Omental fat pad (tissue), 4 donors: Measurements from ENCODE around the gene RALGPS1. TPM values are rescaled to one million over a fixed set of nuclear protein-coding genes. Genes with fewer than 3 reads are reported as not detected.

Experiments used
- ATAC-seq: fragments of 150-250 bp; one replicate; pipeline ENCODE4 v1.9.1; 2016; ENCODE audit warnings: mild to moderate bottlenecking, moderate library complexity; ENCODE audit not compliant: low FRiP score
- DNase-seq: peaks from one replicate; pipeline ENCODE4 v3.0.0-alpha.2; 2019; ENCODE audit warnings: low spot score
- total RNA-seq, 4 donors: library from RNA; depleted of rRNA; stranded (reverse); fragments of >200 nt; gene quantifications; one replicate each; pipeline ENCODE4 v1.1.0, GENCODE V29; 2016
- TF ChIP-seq, protein P1 (sequence below), 3 donors: fragments of 450-650 bp; IDR thresholded peaks; one replicate each; pipeline ENCODE4 v1.5.1; 2016 to 2017; ENCODE audit warnings: antibody characterized with exemption in 3 of 3, mild to moderate bottlenecking in 3 of 3, moderate library complexity in 2 of 3

The RALGPS1 gene
- total RNA-seq, 4 donors from 2014 or later = 4.0 to 15.3 (median 4.8) TPM

DNA sequence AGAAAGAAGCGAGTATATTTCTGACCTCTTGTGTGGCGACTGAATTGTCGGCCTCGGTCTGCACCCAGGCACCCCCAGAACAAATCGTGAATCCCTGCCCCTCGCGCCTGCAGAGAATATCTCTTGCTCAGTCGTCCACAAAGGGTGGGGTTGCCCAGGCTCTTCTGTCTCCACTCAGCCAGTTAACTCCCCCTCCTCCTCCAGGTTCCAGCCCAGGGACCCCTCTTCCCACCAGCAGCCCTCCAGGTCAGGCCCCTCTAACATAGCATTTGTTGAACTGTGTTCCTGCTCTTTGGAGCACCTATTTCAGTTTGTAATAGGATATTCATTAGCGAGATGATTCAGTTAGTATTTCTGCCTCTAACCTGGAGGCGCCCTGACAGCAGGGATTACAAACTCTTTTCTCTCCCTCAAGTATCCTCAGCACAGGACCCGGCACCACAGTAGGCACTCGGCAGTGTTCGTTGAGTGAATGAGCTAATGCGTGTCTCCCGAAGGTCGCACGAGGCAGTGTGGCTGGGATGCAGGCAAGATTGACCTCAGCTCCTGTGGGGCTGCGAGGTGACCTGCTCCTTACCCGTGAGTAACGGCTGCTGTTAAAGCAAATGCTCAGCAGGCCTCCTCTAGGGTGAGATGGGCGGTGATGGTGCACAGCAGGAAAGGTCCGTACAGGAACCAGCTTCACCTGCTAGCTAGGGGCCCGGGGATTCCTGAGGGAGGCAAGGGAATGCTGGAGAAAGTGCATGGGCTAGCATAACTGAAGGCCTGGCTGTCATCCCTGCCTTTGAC lies 28.4 kb upstream of the RALGPS1 start:
- TF ChIP-seq, protein P1, sequence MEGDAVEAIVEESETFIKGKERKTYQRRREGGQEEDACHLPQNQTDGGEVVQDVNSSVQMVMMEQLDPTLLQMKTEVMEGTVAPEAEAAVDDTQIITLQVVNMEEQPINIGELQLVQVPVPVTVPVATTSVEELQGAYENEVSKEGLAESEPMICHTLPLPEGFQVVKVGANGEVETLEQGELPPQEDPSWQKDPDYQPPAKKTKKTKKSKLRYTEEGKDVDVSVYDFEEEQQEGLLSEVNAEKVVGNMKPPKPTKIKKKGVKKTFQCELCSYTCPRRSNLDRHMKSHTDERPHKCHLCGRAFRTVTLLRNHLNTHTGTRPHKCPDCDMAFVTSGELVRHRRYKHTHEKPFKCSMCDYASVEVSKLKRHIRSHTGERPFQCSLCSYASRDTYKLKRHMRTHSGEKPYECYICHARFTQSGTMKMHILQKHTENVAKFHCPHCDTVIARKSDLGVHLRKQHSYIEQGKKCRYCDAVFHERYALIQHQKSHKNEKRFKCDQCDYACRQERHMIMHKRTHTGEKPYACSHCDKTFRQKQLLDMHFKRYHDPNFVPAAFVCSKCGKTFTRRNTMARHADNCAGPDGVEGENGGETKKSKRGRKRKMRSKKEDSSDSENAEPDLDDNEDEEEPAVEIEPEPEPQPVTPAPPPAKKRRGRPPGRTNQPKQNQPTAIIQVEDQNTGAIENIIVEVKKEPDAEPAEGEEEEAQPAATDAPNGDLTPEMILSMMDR (IDR thresholded peaks at IDR 0.05) = no peak
- DNase-seq (no peak), ATAC-seq (no peak)

DNA sequence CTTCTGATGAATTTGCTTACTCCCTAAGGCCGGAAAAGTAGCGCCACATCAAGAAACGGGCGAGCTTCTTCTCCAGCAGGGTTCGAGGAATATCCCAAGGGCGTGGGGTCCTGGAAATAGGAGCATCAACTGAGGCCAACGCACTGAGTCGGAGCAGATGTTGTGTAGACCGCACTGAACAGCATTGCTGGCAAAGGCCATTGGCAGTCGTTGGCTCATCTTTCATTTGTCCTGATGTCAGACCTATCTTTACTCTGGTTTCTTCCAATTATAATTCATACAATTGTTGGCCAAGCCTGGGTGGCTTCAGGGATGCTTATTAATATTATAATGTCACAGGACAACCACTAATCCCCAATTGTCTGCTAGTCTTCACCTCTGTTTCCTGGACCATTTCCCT lies 27.7 kb upstream of the RALGPS1 start:
- ATAC-seq (no peak), DNase-seq (no peak)
- TF ChIP-seq, protein P1 (IDR thresholded peaks at IDR 0.05) = no peak

DNA sequence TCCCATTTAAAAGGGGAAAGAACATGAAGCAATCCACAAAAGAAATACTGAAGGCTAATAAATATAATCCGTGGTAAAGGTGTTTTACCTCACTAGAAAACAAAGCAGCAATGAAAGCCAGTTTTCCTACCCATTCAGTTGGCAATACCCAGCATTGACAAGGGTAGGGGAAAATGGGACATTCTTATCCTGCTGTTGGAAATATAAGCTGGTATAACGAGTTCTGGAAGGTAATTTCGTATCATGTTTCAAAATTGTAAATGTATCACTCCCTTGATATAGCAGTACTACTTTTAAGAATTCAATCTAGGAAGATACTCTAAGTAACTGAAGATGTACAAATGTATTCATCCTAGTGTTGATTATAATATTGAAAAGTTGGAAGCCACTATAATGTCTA lies 22.9 kb upstream of the RALGPS1 start:
- DNase-seq (no peak), ATAC-seq (no peak)
- TF ChIP-seq, protein P1 (IDR thresholded peaks at IDR 0.05) = no peak

DNA sequence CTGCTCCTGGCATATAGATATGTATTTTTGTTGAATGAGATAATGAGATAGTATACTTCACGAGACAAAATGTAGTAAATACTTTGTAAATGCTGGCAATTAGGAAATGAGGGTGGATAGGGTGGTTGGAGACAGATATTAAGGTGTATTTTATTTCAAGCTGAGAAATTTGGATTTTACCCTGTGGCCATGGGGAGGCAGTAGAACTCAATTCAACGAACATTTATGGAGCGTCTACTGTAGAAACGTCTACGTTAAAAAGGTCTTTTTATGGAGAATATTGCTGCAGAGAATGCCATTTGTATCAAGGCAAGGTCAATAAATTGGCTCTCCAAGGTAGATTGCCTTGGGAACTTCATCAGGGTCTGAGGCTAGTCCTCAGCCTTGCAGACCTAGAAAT lies 21.5 kb upstream of the RALGPS1 start:
- no peak for ATAC-seq
- no peak for DNase-seq
- TF ChIP-seq, protein P1 (IDR thresholded peaks at IDR 0.05) = no peak

DNA sequence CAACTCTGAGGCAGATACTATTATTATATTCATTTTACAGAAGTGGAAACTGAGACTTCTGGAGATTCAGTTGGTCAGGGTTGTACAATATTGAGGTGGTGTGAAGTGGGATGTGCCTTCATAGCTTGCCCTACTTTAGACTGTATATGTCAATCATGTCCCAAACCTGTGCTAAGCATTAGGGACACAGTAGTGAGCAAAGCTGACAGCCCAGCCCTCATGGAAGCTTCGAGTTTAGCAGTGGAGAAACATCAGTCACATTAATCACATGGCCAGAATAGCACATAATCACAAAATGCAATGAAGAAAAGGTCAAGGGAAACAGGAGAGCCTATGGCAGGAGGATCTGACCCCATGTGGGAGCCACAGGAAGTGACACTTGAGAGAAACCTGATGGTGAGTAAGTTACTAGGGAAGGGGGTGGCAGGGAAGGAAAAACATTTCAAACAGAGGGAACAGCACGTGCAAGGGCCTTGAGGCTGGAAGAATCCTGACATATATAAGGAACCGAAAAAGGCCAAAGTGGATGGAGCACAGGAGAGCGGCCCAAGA lies 20.5 kb upstream of the RALGPS1 start:
- DNase-seq = no peak
- TF ChIP-seq, protein P1 (IDR thresholded peaks at IDR 0.05) = no peak
- no peak for ATAC-seq

DNA sequence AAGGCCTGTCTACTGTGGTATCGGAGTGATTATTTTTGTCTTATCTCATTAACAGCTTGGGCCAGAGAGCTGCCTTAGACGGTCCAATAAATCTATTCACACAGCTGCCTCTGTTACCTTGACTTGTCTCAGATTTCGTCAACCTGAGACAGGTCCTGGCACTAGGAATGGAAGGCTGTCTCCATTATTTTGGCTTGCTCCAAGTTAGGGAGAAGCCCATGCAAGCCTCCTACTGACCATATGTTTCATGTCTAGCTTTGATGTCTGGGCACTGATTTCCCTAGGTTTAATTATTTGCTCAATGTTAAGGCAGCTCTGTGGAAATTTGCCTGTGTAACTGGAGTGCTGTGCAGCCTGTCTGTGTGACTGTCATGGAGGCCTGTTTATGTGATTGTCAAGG lies 12.4 kb upstream of the RALGPS1 start:
- TF ChIP-seq, protein P1 (IDR thresholded peaks at IDR 0.05) = no peak
- DNase-seq (no peak), ATAC-seq (no peak)

DNA sequence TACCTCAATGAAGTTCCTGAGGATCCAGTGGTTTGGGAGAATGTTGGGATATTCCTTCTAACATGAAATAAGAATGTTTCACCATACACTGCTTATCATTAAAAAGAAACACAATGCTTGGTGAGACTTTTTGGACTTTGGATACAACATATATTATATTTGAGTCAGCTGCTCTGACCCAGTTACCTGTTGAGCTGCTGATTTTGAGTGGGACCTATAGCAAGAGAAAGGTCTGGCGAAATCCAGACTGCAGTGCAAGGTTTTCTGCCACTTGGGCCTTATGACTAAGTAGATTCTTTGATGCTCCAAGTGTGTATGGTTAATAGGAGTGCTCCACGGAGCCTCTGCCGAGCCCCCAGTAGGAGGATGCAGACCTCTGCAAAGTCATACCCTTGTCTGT lies 10.0 kb upstream of the RALGPS1 start:
- TF ChIP-seq, protein P1 (IDR thresholded peaks at IDR 0.05) = no peak
- ATAC-seq = no peak
- DNase-seq = no peak
